Skeletal muscle tissue (tissue), 4 donors: Measurements from ENCODE around the gene DDT. TPM values are rescaled to one million over a fixed set of nuclear protein-coding genes. Genes with fewer than 3 reads are reported as not detected.
A peak's percentile ranks its signal among the peaks of the same experiment; 100 is the strongest.
"Not testable (repeated sequence)": the region's sequence is repeated elsewhere in the genome, so short reads cannot be mapped to it uniquely, and the experiment has no call there.

Experiments used
- H3K27ac ChIP-seq: one replicate; pipeline ENCODE4 v1.7.0; 2013; ENCODE audit warnings: mild to moderate bottlenecking, low read depth, low read length, inconsistent platforms
- H3K27me3 ChIP-seq, 3 donors: one replicate each; pipeline ENCODE4 v1.7.0; 2013; ENCODE audit warnings: low read length in 3 of 3; ENCODE audit not compliant: control insufficient read depth in 3 of 3, insufficient read depth in 3 of 3
- H3K36me3 ChIP-seq, 3 donors: one replicate each; pipeline ENCODE4 v1.7.0; 2013; ENCODE audit warnings: low read length in 3 of 3; ENCODE audit not compliant: control insufficient read depth in 3 of 3, insufficient read depth in 3 of 3
- H3K4me1 ChIP-seq, 3 donors: one replicate each; pipeline ENCODE4 v1.7.0; 2013; ENCODE audit warnings: low read length in 3 of 3, mild to moderate bottlenecking in 3 of 3; ENCODE audit not compliant: control insufficient read depth in 3 of 3, insufficient read depth in 3 of 3
- H3K4me3 ChIP-seq, 3 donors: one replicate each; pipeline ENCODE4 v1.7.0; 2013; ENCODE audit warnings: low read length in 3 of 3
- H3K9ac ChIP-seq, 3 donors: one replicate each; pipeline ENCODE4 v1.7.0; 2013; ENCODE audit warnings: low read length in 3 of 3, mild to moderate bottlenecking in 3 of 3, moderate library complexity in 2 of 3, low read depth in 1 of 3
- H3K9me3 ChIP-seq, 3 donors: one replicate each; pipeline ENCODE4 v1.7.0; 2013; ENCODE audit warnings: low read length in 3 of 3; ENCODE audit not compliant: control insufficient read depth in 3 of 3
- total RNA-seq: library from RNA; depleted of rRNA; stranded (reverse); fragments of >200 nt; gene quantifications from one replicate; pipeline ENCODE4 v1.2.3, GENCODE V29; 2014
- donor health status: Osteomylitis.

Gene DDT
- total RNA-seq, 1 donor from 2014 or later, result 39.7 TPM

DNA sequence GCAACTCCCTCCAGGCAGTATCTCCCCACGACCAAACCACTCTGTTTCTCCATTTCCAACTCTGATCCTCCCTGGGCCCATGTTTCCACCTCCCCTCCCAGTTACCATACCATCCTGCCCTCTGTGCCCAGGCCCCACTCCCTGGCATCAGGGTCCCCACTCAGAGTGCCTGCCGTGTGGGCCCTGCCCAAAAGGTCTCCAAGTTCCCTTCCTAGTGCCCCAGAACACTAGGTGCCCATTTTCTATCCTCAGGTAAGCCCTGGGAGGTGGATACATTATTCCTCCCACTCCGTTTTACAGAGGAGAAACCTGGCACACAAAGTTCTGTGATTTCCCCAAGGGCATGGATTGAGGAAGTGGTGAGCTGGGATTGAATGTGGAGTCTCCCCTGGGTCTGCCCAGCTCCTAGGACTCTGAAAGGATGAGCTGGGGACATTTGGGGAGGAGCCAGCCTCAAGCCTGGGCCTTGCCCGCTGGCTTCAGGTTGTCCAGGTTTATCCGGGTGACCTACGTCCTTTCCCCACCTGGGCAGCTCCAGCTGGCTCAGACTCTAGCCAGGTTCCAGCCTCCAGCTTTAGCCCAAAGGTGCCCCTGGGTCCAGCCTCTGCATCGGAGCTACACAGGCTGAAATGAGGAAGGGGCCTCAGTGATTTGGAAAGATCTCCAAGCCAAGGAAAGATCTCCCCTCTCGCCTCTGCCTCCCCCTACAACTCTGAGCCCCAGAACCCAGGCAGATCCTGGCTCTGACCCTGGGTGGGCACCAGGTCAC is 33.2 kb upstream of the DDT start:
- Histone ChIP-seq H3K36me3 (peaks cover 0 to 3% (median 0%) of the 10 kb centered on the region in 3 donors), H3K27ac (no peak overlapping the region), H3K27me3 (no peaks in the 10 kb centered on the region), H3K4me1 (peaks cover 10 to 23% (median 16%) of the 10 kb centered on the region in 3 donors), H3K9me3 (peaks cover 0 to 2% (median 0%) of the 10 kb centered on the region in 3 donors), H3K9ac (no peak overlapping the region), H3K4me3 (no peak overlapping the region)

GRCh38 chr22:24006914-24007214 is 32.6 kb upstream of the DDT start:
- Histone ChIP-seq H3K36me3 (peaks cover 0 to 3% (median 0%) of the 10 kb centered on the region in 3 donors), H3K9ac (no peak overlapping the region), H3K4me1 (peaks cover 5 to 21% (median 11%) of the 10 kb centered on the region in 3 donors), H3K9me3 (peaks cover 0 to 2% (median 0%) of the 10 kb centered on the region in 3 donors), H3K27me3 (peaks cover 0 to 3% (median 0%) of the 10 kb centered on the region in 3 donors), H3K27ac (no peak overlapping the region), H3K4me3 (no peak overlapping the region)

GRCh38 chr22:24006207-24006913 is 32.1 kb upstream of the DDT start:
- no peak overlapping the region for H3K9ac ChIP-seq
- no peak overlapping the region for H3K27ac ChIP-seq
- peaks cover 0 to under 1% (median 0%) of the 10 kb centered on the region in 3 donors for H3K36me3 ChIP-seq
- peaks cover 0 to 2% (median 0%) of the 10 kb centered on the region in 3 donors for H3K9me3 ChIP-seq
- peaks cover 0 to 4% (median 0%) of the 10 kb centered on the region in 3 donors for H3K27me3 ChIP-seq
- no peak overlapping the region for H3K4me3 ChIP-seq
- peaks cover 2 to 16% (median 8%) of the 10 kb centered on the region in 3 donors for H3K4me1 ChIP-seq

- peak within 1 kb of the TSS in 2 of 3 donors; percentile 21 to 62 for H3K9ac ChIP-seq
- H3K9me3 ChIP-seq, result peaks cover 0 to 2% (median 0%) of the 10 kb centered on the region in 3 donors
- H3K27me3 ChIP-seq, result peaks cover 0 to 4% (median 0%) of the 10 kb centered on the region in 3 donors
- H3K36me3 ChIP-seq, result no peaks in the 10 kb centered on the region
- H3K4me3 ChIP-seq, result peak within 1 kb of the TSS in 1 of 3 donors; percentile 31
- peaks cover 2 to 12% (median 8%) of the 10 kb centered on the region in 3 donors for H3K4me1 ChIP-seq
- peak within 1 kb of the TSS; percentile 12 for H3K27ac ChIP-seq
Observed at GRCh38 chr22:24005201-24005600, 31.0 kb upstream of the DDT start, which contains the start of gene GSTT4. Gene GSTT4 (minus strand): TSS chr22:24005453. CDS start chr22:24005356, 97 bp downstream.

DNA sequence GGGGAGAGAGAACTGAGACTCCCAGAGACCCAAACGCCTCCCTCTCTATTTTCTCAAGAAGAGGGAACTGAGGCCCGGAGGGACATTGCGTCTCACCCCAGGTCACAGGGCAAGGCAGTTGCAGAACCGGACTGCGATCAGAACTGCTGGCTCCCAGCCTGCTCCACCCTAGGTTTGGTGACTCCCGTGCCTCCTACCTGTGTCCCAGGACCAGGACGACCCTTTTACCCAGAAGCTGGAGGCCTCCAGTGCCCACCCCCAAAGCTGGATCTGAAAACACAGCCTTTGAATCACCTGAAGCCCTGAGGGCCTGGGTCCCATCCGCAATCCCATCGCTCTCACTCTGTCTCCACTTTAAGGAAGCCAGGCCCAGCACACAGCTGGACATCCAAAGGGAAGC is 29.6 kb upstream of the DDT start:
- peaks cover 2 to 12% (median 8%) of the 10 kb centered on the region in 3 donors for H3K4me1 ChIP-seq
- H3K27me3 ChIP-seq, result peaks cover 0 to 4% (median 0%) of the 10 kb centered on the region in 3 donors
- peaks cover 0 to 2% (median 0%) of the 10 kb centered on the region in 3 donors for H3K9me3 ChIP-seq
- H3K27ac ChIP-seq, result no peak overlapping the region
- peak overlapping the region in 1 of 3 donors; percentile 16 for H3K9ac ChIP-seq
- no peak overlapping the region for H3K4me3 ChIP-seq
- no peaks in the 10 kb centered on the region for H3K36me3 ChIP-seq

GRCh38 chr22:24002851-24003250 is 28.6 kb upstream of the DDT start:
- peaks cover 0 to 4% (median 0%) of the 10 kb centered on the region in 3 donors for H3K27me3 ChIP-seq
- no peak overlapping the region for H3K27ac ChIP-seq
- H3K9me3 ChIP-seq, result peaks cover 0 to 2% (median 0%) of the 10 kb centered on the region in 3 donors
- peaks cover 2 to 12% (median 8%) of the 10 kb centered on the region in 3 donors for H3K4me1 ChIP-seq
- H3K4me3 ChIP-seq, result no peak overlapping the region
- H3K36me3 ChIP-seq, result no peaks in the 10 kb centered on the region
- no peak overlapping the region for H3K9ac ChIP-seq

DNA sequence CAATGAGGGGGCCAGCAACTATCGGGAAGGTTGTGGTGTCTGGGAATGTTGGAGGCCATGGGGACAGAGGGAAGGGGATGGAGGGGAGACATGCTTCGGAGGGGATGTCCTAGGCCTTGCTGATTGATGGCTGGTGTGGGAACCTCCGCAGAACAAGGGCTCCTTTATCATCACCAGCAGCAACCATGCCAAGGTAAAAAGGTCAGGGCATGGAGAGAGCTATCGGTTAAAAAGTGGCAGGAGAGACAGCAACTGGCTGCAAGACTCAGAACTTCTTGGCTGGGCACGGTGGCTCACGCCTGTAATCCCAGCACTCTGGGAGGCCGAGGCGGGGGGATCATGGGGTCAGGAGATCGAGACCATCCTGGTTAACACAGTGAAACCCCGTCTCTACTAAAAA is 28.0 kb upstream of the DDT start:
- peaks cover 2 to 12% (median 8%) of the 10 kb centered on the region in 3 donors for H3K4me1 ChIP-seq

GRCh38 chr22:24001314-24001713 is 27.1 kb upstream of the DDT start:
- H3K9ac ChIP-seq, result no peak overlapping the region
- no peaks in the 10 kb centered on the region for H3K9me3 ChIP-seq
- no peak overlapping the region for H3K27ac ChIP-seq
- peaks cover 2 to 12% (median 8%) of the 10 kb centered on the region in 3 donors for H3K4me1 ChIP-seq
- H3K4me3 ChIP-seq, result no peak overlapping the region
- H3K36me3 ChIP-seq, result no peaks in the 10 kb centered on the region
- H3K27me3 ChIP-seq, result peaks cover 0 to 4% (median 0%) of the 10 kb centered on the region in 3 donors

More for the DNA sequence above, 28.0 kb upstream of the DDT start:
- no peaks in the 10 kb centered on the region for H3K36me3 ChIP-seq
- H3K9me3 ChIP-seq, result peaks cover 0 to 2% (median 0%) of the 10 kb centered on the region in 3 donors
- peaks cover 0 to 4% (median 0%) of the 10 kb centered on the region in 3 donors for H3K27me3 ChIP-seq
- H3K4me3 ChIP-seq, result no peak overlapping the region
- no peak overlapping the region for H3K27ac ChIP-seq
- H3K9ac ChIP-seq, result no peak overlapping the region

- not testable (repeated sequence) for H3K9ac ChIP-seq, H3K27me3 ChIP-seq, H3K4me1 ChIP-seq, H3K9me3 ChIP-seq, H3K4me3 ChIP-seq, H3K27ac ChIP-seq, H3K36me3 ChIP-seq
Observed at GRCh38 chr22:23999779-24000178, 25.5 kb upstream of the DDT start.

- Histone ChIP-seq H3K4me1 (no peaks in the 10 kb centered on the region), H3K27me3 (peaks cover 0 to 3% (median 0%) of the 10 kb centered on the region in 3 donors), H3K9ac (no peak overlapping the region), H3K36me3 (no peaks in the 10 kb centered on the region), H3K4me3 (no peak overlapping the region), H3K9me3 (no peaks in the 10 kb centered on the region), H3K27ac (no peak overlapping the region)
Observed at GRCh38 chr22:23997092-23997491, 22.9 kb upstream of the DDT start.
